Measurements from ENCODE around the gene PRPS1. TPM values are rescaled to one million over a fixed set of nuclear protein-coding genes. Genes with fewer than 3 reads are reported as not detected.

The PRPS1 gene
- total RNA-seq, 6 experiments from 2014 or later, result 23.8 to 38.6 (median 26.0) TPM

GRCh38 chrX:107686792-107687191, 58.5 kb downstream of the PRPS1 start:
- H3K27me3 ChIP-seq, result no peaks in the 10 kb centered on the region
- WGBS (ENCODE audit: insufficient coverage, low coverage, low lambda C conversion rate, missing lambda C conversion rate), result 38% methylated on average over 3 of the region's 3 CpGs
- peaks cover 0 to 12% (median 0%) of the 10 kb centered on the region in 4 donors for H3K4me1 ChIP-seq
- no peak overlapping the region for H3K27ac ChIP-seq
- intact Hi-C loops (cut with DNase I), result no loop called here
- no peak for TF ChIP-seq POLR2A (IDR thresholded peaks at IDR 0.05)
- TF ChIP-seq CTCF (IDR thresholded peaks at IDR 0.05), result no peak
- ATAC-seq (no peak), DNase-seq (no peak)
- H3K36me3 ChIP-seq, result no peaks in the 10 kb centered on the region
- H3K4me3 ChIP-seq, result no peak overlapping the region
- H3K9me3 ChIP-seq, result no peaks in the 10 kb centered on the region

GRCh38 chrX:107687445-107687844, 59.1 kb downstream of the PRPS1 start:
- no peaks in the 10 kb centered on the region for H3K36me3 ChIP-seq
- DNase-seq, result no peak
- intact Hi-C loops (cut with DNase I), result no loop called here

GRCh38 chrX:107691024-107691448, 62.7 kb downstream of the PRPS1 start:
- ATAC-seq (no peak), DNase-seq (no peak)
- TF ChIP-seq CTCF (IDR thresholded peaks at IDR 0.05) (no peak), POLR2A (IDR thresholded peaks at IDR 0.05) (no peak)
- no peaks in the 10 kb centered on the region for H3K27me3 ChIP-seq
- H3K4me3 ChIP-seq, result no peak overlapping the region
- H3K27ac ChIP-seq, result no peak overlapping the region
- intact Hi-C loops (cut with DNase I), result no loop called here
- H3K4me1 ChIP-seq, result no peaks in the 10 kb centered on the region
- no peaks in the 10 kb centered on the region for H3K9me3 ChIP-seq
- WGBS (ENCODE audit: insufficient coverage, low coverage, low lambda C conversion rate, missing lambda C conversion rate), result 49% methylated on average over 5 of the region's 5 CpGs
- H3K36me3 ChIP-seq, result no peaks in the 10 kb centered on the region

More at GRCh38 chrX:107687445-107687844, 59.1 kb downstream of the PRPS1 start:
- 26% methylated on average over 3 of the region's 3 CpGs for WGBS (ENCODE audit: insufficient coverage, low coverage, low lambda C conversion rate, missing lambda C conversion rate)
- no peak for ATAC-seq
- Histone ChIP-seq H3K27ac (no peak overlapping the region), H3K4me1 (peaks cover 0 to 12% (median 0%) of the 10 kb centered on the region in 4 donors), H3K9me3 (no peaks in the 10 kb centered on the region), H3K4me3 (no peak overlapping the region), H3K27me3 (no peaks in the 10 kb centered on the region)
- TF ChIP-seq CTCF (IDR thresholded peaks at IDR 0.05) (no peak), POLR2A (IDR thresholded peaks at IDR 0.05) (no peak)

- 71% methylated on average over 2 of the region's 2 CpGs for WGBS (ENCODE audit: insufficient coverage, low coverage, low lambda C conversion rate, missing lambda C conversion rate)
- no peak for ATAC-seq
- Histone ChIP-seq H3K9me3 (no peaks in the 10 kb centered on the region), H3K27me3 (peaks cover 0 to 5% of the 10 kb centered on the region in 2 donors), H3K4me1 (no peaks in the 10 kb centered on the region), H3K36me3 (no peaks in the 10 kb centered on the region), H3K4me3 (no peak overlapping the region), H3K27ac (no peak overlapping the region)
- intact Hi-C loops (cut with DNase I), result no loop called here
- no peak for DNase-seq
- TF ChIP-seq CTCF (IDR thresholded peaks at IDR 0.05) (no peak), POLR2A (IDR thresholded peaks at IDR 0.05) (no peak)
These were observed 71.3 kb downstream of the PRPS1 start for GRCh38 chrX:107699616-107700015.

- H3K4me3 ChIP-seq, result no peak overlapping the region
- DNase-seq (no peak), ATAC-seq (peak; percentile 58 to 81 (median 70))
- peaks cover 0 to 5% of the 10 kb centered on the region in 2 donors for H3K27me3 ChIP-seq
- no peaks in the 10 kb centered on the region for H3K36me3 ChIP-seq
- H3K27ac ChIP-seq, result no peak overlapping the region
- no peaks in the 10 kb centered on the region for H3K9me3 ChIP-seq
- H3K4me1 ChIP-seq, result no peaks in the 10 kb centered on the region
- WGBS (ENCODE audit: insufficient coverage, low coverage, low lambda C conversion rate, missing lambda C conversion rate), result 14% methylated on average over 3 of the region's 4 CpGs
- intact Hi-C loops (cut with DNase I), result no loop called here
- peak; percentile 14 for TF ChIP-seq POLR2A (IDR thresholded peaks at IDR 0.05)
- TF ChIP-seq CTCF (IDR thresholded peaks at IDR 0.05), result no peak
These were observed 72.0 kb downstream of the PRPS1 start for GRCh38 chrX:107700317-107700774.

All from right lobe of liver (tissue), 6 donors.